NCI-H345 (cell line): ENCODE measurements around the gene GSDME.

Source experiments
- DNase-seq: peaks from one replicate; lab custom pipeline; 2025; lab: John Stamatoyannopoulos, UW

Gene GSDME

DNA sequence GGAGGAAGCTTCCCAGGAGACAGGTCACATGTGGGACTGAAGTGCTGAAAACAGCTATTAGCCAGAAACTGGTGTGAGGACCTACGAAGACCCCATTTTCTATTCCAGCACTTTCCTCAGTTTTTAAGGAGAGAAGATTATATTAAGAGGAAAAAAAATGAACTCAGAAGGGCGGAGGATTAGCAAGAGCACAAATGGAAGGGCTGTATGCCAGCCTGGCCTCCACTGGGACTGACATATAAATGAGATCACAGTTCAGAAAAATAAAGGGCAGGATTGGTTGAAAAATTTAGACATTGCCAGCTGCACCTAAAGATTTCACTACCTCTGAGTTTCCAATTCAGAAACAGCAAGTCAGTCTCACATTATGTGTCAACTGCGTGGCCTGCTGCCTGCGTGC, 53.0 kb downstream of the GSDME start:
- no peak for DNase-seq

DNA sequence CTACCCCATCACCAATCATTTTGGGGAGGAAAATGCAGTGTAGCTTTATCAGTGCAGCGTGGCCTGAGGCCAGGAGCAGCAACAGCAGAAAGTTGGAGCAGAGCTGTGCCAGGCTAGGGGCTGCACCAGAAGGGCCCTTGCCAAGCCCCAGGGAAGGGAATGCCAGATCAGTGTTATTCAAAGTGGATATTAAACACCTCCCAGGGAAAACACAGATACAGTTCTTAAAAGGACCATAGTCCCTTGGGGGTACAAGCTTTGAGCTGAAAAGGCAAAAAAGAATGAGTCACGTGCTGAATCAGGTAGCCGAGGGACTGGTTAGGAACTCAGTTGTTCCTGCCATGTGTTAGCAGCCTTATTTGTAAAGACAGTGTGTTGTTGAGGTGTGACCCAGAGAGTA, 54.0 kb downstream of the GSDME start:
- no peak for DNase-seq

DNA sequence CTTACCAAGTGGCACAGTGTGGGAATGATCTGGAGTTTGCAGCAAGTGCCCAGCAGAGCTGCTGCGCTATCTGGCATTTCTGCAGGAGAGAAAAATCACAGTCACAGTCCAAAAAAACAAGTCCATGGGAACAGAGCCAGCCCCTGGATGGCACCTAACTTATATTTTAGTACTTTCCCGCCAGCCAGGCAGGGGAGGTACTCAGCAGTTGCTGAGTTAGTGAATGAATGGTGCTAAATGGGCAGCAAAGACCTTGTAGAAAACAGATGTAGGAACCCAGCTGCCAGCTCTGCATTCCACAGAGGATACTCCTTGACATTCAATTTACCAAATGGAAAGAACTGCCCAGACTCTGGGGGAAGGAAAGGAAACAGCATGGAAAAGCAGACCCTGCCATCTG, 54.5 kb downstream of the GSDME start:
- no peak for DNase-seq

DNA sequence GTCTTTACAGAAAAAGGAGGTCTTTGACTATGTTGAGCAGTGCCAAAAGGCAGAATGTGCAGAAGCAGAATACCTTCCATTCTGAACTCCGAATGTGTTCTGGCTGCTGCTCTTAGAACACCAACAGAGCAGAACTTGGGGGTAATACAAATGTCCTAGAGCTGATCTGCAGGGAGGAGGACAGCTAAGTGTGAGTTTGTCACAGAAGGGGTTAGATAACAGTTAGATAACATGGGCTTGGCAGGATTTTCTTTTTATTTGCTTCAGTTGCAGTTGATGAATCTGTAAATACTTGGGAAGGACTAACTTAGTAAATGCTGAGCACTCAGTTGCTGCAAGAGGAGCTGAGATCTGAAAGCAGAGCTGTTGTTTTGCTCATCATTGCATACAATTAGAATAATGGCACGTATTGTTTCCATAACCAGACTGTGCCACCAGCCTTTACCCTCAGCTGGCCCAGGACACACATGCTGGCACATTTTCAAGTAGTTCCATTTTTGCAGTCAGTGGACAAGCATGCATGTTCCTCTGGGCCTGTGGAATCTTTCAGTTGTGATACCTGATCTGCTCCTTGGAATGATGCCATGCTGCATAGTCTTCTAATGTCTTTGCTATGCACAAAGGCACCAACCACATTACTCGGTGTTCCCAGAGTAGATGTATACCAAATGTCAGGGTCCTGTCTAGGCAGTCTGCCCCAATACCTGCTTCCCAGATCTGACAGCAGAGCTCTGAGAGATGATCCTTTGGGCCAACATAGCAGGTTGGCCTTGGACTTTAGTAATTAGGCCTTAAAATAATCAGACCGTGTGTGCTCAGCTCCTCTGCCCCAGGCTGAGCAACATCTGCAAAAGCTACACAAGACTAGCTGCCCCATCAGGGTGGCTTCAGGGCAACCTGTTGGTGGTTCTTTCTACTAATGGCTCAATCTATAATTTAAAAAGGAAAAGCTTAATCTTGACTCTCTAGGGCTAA, 55.7 kb downstream of the GSDME start:
- DNase-seq, result peak; percentile 9

DNA sequence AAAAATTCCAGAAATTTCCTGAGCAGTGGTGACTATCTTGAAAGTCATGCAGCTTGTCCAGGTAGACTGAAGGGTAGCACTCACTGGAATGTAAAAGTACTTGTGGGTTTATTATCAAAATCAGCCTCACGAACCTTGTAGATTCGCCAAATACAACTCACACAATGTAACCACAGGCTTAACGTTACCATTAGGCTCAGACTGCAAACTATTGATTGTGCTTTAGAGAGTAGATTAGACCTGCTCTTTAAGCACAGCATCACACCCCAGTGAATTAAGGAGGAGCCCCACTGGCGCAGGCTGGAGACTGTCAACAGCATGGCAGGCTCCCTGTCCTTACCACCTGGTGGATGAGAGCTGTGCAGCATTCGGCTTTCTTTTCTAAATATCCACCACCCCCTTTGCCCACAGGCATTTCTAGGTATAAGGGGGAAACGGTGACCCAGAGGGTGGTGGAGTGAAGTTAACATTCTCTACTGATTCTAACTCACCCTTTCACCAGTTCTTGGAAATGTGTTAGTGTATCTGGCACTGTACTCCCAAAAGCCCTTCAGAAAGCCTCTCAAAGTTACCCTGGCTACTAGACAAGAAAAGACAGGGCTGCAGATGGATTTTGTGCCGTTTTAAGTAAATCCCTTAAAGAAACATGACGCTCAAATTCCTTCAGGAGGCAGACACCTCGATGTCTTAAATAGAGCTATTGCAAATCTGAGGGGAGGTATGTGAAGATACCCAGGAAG, 56.6 kb downstream of the GSDME start:
- peak; percentile 51 for DNase-seq

DNA sequence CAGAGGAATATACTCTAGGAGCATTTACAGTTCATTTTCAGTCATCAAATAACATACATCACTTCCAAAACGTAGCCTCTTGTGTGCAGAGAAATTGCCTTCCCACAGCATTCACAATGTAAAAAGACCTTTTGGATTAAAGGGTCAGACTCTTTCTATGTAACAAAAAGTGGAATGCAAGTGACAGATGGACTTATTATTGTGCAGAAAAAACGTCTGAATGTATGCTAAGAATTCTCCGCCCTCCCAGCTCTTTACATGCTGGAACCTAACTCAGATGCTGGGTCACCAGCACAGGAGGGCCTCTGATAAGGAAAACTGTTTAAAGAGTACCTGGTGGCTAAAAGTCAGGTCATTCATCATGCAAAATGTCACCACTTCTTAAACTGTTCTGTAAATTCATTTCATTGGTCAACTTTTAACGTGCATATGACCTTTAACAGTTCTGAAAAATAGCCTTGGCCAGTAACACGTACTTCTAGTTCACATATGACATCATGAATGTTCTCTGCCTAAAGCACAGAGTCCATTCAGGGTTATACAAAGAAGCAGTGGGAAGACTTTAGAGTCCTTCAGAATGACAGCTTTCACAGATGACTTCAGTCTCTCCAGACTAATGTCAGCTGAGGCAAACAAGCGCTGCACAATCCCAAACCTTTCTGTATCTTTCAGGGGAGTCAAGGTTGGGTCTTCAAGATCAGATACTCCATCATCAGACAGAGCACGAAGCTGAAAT, 58.6 kb downstream of the GSDME start:
- no peak for DNase-seq

DNA sequence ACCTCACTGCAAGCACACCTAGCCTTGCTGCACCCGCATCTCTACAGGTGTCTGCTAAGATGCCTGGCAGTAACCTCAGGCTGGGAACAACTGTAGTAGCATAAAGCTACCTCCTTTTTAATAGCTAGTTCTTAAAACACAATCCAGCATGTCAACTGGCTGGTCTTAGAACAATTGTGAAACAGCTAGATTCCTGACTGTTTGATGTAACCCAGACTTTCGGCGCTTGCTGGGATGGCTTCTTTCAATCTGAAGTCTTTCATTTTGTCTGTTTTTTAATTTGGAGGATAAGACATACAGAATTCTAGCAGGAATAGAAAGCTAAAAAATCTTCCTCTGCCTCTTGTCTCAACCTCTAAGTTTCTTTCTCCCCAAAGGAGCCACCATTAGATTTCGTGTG, 59.8 kb downstream of the GSDME start:
- DNase-seq, result no peak

DNA sequence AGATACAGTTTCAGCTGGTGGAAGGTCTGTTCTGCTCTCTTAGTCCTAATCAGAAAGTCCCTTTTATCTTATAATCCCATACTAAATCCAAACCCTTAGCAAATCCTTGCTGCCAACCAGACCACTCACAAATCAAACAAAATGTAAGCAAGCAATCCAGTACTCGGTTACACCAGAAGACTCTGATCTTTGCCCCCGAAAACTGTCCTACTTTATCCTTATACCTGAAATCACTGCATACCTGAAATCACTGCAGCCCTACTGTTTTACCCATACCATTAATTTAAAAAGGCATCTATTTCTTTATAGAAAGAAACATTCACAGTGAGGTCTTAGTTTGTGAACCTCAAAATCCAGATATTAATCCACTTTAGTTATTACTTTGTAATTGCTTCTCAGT, 64.7 kb downstream of the GSDME start:
- DNase-seq, result no peak

DNA sequence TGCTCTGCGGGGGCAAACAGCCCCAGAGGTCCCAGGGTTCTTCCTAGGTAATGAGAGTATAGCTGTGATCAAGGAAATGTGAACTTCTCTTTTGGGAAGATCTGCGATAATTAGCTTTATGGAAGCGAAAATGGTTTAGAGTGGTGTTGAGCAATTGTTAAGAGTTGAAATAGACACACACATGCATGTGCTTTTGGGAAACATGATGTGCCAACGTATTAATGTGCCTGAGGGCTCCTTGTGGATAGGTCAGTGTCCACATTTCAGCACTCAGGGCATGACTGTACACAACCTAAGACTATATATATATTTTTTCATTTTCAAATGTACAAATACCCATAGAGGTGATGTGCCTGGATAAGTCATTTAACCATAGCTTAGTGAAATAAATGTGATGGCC, 67.0 kb downstream of the GSDME start:
- no peak for DNase-seq

DNA sequence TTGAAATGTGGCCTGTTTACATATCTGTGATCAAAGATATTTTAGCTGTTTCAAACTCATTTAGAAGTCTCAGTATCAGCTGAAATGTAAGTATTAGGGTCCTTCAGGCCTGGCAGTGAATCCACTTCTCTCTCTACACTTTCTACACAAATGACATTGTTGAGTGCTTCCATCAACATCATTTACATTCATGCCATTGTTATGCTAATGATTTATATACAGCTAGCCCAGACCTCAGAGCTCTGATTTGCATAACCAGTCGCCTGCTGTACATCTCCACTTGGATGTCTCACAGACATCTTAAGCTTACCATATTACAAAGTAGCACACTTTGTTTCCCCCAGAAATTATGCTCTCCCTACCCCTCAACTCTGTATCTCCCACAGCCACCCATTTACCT, 71.6 kb downstream of the GSDME start:
- DNase-seq, result no peak

DNA sequence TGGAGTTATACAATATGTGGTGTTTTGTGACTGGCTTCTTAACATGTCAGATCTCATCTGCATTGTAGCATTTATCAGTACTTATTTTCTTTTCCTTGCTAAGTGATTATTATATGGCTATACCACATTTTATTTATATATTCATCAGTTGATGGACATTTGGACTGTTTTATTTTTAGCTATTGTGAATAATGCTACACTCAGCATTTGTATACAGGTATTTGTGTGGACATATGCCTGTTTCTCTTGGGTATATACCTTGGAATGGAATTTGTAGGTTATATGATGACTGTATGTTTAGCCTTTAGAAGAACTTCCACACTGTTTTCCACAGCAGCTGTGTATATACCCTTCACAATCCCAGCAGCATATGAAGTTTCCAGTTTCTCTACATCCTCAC, 86.5 kb downstream of the GSDME start:
- no peak for DNase-seq

DNA sequence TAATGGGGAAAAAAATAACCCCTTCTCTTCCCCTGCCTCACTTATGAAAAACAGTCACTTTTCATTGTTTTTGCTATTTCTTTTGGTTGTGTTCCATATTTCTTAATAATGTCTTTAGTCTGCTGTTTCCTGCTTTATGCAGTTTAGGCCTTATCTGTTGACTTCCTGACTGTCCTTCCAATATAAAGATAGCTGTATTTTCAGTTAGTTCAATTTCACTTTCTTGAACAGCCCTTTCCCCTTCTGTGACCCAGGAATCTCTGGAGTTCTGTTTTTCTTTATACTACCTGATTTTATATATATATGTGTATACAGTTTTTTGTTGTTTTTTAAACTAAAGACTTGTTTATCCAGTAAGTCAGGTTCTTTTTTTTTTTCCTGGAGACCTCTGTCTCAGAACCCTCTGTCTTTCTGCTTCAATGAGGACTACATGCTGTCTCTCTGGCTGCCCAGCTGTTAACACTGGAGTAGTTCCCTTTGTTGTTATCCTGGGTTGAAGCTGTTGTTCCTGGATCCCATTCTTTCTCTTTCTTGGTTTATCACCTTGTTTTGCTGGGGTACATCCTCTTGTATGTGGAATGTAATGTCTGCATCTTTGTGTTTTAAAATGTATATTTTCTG, 87.2 kb downstream of the GSDME start:
- no peak for DNase-seq

DNA sequence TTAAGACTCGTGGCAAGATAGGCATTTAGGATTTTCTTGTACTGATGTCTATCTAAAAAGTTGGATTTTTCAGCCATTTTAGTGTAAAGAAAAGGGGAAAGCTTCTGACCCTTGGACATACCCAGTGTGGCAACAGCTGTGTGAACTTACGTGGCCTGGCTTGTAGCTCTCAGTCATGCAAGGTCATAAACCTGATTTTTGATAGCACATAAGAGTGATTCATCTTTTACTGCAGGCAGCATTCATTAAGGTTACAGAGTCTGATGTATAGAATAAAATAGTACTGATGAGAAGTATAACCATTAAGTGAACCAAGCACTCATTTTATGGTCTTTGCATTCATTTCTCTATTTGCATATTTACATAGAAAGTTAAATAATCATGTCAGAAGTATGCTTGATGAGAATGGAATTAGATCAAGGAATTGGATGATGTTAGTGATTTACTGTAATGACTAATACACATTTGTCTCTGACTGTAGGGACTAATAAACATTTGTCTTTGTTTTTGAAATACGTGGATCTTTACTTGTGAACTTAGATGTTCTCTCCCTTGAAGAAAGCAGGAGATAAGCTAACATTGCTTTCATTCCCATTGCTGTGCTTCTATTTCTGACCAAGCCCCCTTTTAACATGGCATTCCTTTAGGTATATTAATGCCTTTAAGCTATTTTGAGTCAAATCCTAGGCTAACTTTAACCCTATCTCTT, 88.2 kb downstream of the GSDME start:
- DNase-seq, result no peak

DNA sequence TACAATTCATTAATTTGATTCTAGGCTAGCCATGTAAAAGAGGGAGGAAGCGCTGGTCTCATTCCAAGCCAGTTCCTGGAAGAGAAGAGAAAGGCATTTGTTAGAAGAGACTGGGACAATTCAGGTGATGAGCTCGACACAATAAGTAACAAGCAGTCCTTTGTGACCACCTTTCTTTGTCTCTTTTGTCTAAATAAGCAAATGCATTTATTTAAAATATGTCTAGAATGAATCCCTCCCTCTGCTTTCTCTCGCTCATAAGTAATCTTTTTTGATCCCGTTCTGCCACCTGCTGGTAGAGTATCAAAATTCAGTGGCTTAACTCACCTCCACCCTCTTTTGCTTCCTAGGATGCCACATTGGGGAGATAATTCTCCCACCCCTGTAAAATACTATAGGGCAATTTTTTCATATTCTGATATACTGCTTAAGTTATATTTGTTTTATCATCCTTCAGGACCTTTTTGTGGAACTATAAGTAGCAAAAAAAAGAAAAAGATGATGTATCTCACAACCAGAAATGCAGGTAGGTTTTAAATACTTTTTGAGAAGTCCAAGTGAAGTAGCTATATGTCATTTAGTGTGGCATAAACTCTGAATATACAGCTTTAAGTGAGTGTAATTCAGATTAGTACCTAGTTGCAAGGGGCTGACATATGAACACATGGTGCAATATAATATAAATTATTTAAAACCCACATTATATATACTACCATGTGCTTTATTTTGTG, 91.5 kb downstream of the GSDME start:
- DNase-seq, result peak; percentile 56

DNA sequence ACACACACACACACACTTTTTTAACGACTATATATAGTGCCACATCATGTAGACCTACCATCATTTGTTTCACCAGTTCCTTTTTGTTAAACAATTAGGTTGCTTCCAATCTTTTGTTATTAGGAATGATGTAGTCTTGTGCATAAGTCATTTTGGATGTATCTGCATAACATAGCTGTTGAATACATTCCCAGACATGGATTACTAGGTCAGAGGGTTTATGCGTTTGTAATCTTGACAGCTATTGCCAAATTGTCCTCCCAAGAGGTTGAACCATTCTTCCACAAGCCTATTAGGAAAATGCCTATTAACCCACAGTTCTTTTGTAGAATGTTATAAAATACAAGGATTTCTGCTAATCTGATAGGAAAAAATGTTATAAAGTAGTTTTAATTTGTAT, 96.7 kb downstream of the GSDME start:
- DNase-seq, result no peak

DNA sequence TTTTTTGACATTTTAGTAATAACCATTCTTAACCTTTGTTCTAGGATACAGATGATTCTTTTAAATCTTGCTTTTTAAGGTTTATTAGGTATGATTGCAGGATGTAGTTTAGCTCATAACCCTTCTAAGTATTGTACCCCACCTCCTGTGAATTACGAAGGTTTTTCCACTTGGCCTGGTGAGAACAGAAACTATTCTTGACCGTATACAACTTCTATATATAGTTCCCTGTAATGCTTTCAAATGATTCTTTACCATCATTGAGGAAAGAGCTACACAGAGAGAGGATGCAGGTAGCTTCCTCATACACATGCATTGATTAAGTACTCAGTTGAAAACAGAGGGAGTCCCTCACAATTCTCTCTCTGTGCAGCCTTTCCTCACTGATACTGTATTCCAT, 97.8 kb downstream of the GSDME start:
- no peak for DNase-seq

DNA sequence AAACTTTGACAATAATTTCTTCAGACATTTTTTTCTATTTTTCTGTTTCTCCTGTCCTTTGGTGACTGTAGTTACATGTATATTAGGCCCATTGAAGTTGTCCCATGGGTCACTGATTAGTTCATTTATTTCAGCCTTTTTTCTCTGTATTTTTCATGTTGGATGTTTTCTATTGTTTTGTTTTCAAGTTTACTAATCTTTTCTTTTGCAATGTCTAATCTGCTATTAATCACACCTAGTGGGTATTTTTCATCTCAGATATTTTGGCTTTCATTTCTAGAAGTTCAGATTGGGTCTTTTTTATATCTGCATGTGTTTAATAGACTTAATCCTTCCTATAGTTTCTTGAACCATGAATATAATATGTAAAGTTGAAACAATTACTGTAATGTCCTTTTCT, 99.3 kb downstream of the GSDME start:
- no peak for DNase-seq

DNA sequence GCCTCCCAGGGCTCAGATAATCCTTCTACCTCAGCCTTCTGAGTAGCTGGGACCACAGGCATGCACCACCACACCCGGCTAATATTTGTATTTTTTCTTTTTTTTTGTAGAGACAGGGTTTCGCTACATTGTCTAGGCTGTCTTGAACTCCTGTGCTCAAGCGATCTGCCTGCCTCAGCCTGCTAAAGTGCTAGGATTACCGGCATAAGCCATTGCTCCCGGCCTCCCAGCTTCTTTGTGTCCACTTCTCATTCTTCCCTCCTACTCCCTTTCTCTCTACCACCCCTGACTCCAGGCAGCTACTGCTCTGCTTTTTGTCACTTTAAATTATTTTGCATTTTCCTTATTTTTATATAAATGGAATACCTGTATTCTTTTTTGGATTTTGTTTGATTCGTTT, 100.7 kb downstream of the GSDME start:
- no peak for DNase-seq

DNA sequence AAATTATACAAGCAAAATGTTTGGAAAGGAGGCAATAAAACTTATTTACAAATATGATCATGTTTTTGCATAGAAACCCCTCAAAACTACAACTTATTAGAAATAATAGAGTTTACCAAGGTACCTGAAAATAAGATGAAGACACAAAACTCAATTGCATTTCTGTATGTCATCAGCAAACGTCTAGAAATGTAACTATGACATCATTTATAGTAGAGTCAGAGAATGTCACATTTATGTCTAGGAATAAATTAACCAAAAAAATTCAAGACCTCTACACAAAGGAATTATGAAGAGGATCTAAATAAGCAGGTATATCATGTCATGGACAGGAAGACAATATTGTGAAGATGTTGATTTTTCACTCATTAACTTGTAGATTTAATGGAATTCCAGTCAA, 103.0 kb downstream of the GSDME start:
- DNase-seq, result no peak

DNA sequence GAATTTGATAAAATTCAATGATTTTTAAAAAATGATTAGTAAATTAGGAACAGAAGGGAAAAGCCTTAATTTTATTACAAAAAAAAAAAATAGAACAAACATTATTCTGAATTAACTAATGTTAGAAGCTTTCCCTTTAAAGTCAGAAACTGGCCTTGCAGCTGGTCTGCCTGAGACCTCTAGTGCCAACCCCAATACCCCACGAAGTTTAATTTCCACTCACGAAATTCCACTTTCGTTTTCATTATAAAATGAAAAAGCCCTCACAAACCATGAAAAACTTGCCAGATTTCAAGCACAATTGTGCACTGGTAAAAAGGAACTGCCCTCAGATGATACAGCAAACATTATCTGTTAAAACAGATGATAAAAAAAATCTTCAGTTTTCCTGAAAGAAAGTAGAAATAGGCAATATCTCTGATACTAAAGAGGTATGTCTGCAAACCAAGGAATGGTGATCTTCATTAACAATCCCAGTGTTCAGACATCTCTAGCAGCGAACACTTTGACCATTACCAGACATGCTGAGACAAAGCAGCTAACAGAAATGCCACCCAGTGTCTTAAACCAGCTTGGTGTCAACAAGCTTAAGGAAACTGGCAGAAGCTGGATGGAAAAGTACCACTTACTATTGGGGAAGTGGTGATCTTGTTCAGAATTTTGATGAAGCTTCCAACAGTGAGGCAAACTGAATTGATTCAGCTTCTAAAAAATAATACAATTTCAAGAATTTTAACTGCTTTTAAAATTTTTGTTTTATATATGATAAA, 103.8 kb downstream of the GSDME start:
- no peak for DNase-seq
